ENCODE data around the gene SART1. TPM values are rescaled to one million over a fixed set of nuclear protein-coding genes. Genes with fewer than 3 reads are reported as not detected.

SART1 gene, protein sequence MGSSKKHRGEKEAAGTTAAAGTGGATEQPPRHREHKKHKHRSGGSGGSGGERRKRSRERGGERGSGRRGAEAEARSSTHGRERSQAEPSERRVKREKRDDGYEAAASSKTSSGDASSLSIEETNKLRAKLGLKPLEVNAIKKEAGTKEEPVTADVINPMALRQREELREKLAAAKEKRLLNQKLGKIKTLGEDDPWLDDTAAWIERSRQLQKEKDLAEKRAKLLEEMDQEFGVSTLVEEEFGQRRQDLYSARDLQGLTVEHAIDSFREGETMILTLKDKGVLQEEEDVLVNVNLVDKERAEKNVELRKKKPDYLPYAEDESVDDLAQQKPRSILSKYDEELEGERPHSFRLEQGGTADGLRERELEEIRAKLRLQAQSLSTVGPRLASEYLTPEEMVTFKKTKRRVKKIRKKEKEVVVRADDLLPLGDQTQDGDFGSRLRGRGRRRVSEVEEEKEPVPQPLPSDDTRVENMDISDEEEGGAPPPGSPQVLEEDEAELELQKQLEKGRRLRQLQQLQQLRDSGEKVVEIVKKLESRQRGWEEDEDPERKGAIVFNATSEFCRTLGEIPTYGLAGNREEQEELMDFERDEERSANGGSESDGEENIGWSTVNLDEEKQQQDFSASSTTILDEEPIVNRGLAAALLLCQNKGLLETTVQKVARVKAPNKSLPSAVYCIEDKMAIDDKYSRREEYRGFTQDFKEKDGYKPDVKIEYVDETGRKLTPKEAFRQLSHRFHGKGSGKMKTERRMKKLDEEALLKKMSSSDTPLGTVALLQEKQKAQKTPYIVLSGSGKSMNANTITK
- total RNA-seq, result 10 to 100 TPM; 33.8 to 38.8 (median 37.0) TPM
- polyA plus RNA-seq, result 10 to 100 TPM; 22.2 to 50.0 (median 26.4) TPM

DNA sequence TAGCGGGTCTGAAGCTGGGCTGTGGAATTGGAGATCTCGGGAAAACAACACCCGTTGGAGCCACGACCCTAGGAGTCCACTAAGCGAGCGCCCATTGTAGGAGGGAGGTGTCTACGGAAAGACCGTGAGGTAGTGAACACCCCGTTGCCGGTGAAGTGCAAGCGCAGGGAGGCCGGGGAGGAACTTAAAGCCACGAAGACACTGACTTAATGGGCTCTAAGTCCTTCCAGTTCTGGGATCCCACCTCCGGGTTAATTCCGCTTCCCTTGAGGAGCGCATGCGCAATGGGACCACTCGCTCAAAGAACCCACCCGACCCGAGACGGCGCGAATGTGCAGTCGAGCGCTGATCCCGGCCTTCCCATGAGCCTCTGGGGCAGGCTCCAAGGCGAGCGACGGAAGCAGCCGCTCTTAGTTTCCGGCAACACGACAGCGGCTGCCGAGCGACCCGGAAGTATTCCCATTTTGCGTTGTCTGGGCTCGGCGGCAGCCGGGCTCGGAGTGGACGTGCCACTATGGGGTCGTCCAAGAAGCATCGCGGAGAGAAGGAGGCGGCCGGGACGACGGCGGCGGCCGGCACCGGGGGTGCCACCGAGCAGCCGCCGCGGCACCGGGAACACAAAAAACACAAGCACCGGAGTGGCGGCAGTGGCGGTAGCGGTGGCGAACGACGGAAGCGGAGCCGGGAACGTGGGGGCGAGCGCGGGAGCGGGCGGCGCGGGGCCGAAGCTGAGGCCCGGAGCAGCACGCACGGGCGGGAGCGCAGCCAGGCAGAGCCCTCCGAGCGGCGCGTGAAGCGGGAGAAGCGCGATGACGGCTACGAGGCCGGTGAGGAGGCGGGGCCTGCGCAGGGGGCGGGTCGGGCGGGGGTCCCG, at the start of gene SART1:
Gene SART1, plus strand, starts transcription at position 468 of the 874 bp plus-strand sequence. Its CDS starts 47 bp downstream, at position 515.
- DNase-seq, result peak; percentile 99
- Histone ChIP-seq H3K27me3 (no peaks in the 10 kb centered on the region), H3K4me3 (peak within 1 kb of the TSS; percentile 92 to 99 (median 96)), H3K36me3 (peaks cover 17 to 28% (median 23%) of the 10 kb centered on the region in 4 donors), H3K9me3 (no peaks in the 10 kb centered on the region), H3K4me1 (peaks cover 0 to 31% (median 30%) of the 10 kb centered on the region in 4 donors), H3K27ac (peak within 1 kb of the TSS; percentile 90 to 94 (median 92))
- intact Hi-C loops (cut with DNase I), result loop anchor here (1.0 to 2.0 kb wide), 3 partner anchors 41 to 73 kb away; partner anchors contain the start of genes BANF1, C11orf68, DRAP1 and EIF1AD
- 0% methylated on average over 97 of the region's 97 CpGs for WGBS, 2 donors
- TF ChIP-seq EP300 (IDR thresholded peaks at IDR 0.05) (peak in 1 of 4 donors; percentile 49), POLR2A (IDR thresholded peaks at IDR 0.05) (peak in 1 of 2 donors; percentile 58), POLR2AphosphoS5 (IDR thresholded peaks at IDR 0.05) (peak; percentile 68 to 94 (median 88))
- TF ChIP-seq, protein P1, sequence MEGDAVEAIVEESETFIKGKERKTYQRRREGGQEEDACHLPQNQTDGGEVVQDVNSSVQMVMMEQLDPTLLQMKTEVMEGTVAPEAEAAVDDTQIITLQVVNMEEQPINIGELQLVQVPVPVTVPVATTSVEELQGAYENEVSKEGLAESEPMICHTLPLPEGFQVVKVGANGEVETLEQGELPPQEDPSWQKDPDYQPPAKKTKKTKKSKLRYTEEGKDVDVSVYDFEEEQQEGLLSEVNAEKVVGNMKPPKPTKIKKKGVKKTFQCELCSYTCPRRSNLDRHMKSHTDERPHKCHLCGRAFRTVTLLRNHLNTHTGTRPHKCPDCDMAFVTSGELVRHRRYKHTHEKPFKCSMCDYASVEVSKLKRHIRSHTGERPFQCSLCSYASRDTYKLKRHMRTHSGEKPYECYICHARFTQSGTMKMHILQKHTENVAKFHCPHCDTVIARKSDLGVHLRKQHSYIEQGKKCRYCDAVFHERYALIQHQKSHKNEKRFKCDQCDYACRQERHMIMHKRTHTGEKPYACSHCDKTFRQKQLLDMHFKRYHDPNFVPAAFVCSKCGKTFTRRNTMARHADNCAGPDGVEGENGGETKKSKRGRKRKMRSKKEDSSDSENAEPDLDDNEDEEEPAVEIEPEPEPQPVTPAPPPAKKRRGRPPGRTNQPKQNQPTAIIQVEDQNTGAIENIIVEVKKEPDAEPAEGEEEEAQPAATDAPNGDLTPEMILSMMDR (IDR thresholded peaks at IDR 0.05), result no peak

DNA sequence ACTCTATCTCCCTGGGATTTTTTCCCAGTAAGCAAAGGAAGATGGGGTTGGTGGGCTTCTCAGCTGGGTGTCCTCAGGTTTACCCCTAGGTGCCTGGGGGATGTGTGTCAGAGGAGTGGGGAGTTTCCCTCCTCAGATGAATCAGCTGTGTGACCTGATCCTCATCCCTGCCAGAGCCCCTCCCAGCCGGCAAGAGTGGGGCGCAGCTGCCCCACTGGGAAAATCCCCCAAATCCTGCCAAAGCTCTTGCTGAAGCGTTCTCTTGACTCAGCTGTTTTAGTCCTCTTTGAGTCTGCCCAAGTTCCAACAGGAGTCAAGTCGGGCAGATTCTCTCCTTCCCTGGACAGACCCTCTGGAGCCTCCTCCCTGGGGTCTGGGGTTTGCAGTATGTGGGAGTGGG, 48.7 kb upstream of the SART1 start:
- peaks cover 0 to 50% (median 45%) of the 10 kb centered on the region in 4 donors for H3K4me1 ChIP-seq
- no peak for DNase-seq
- no peaks in the 10 kb centered on the region for H3K9me3 ChIP-seq
- intact Hi-C loops (cut with DNase I), result no loop called here
- peaks cover 0 to 5% (median 0%) of the 10 kb centered on the region in 4 donors for H3K36me3 ChIP-seq
- H3K27me3 ChIP-seq, result no peaks in the 10 kb centered on the region
- H3K4me3 ChIP-seq, result no peak overlapping the region
- H3K27ac ChIP-seq, result peak overlapping the region in 2 of 4 donors; percentile 10 to 45
- whole genome bisulfite sequencing, 2 donors, result 71 to 77% methylated on average over 4 of the region's 4 CpGs
- TF ChIP-seq EP300 (IDR thresholded peaks at IDR 0.05) (no peak), POLR2A (IDR thresholded peaks at IDR 0.05) (no peak), POLR2AphosphoS5 (IDR thresholded peaks at IDR 0.05) (no peak)
- TF ChIP-seq, protein P1 (IDR thresholded peaks at IDR 0.05), result no peak

DNA sequence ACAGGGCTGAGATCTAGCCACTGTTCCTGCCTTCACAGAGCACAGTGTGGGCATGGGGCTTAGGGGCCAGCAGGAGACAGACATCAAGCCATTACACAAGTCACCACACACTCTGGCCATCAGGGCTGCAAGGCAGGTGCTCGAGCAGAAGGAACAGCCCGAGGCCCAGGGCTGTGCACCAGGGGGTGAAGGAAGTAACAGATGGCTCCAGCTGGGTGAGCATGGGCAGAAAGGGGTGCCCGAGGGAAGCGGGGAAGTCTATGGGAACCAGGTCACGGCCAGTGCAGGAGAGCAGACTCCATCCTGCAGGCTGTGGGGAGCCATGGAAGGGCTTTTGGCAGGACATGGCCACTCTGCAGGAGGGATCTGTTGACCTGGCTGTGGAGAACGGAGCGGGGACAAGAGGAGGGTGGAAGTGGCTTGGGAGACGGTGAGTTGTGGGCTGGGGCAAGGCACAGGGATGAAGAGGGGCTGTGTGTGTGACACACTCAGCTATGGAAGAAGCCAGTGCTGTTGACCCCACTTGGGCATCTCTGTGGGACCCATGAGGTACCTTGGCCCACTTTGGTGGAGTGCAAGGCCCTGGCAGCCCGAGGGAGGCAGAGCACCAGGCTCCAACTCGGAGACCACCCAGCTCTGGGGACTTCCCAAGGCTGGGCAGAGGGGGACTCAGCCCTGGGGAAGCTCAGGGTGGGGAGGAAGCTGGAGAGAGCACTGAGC, 46.3 kb upstream of the SART1 start:
- H3K4me3 ChIP-seq, result no peak overlapping the region
- peaks cover 0 to 60% (median 53%) of the 10 kb centered on the region in 4 donors for H3K4me1 ChIP-seq
- no peak for TF ChIP-seq POLR2A (IDR thresholded peaks at IDR 0.05)
- no peak for TF ChIP-seq POLR2AphosphoS5 (IDR thresholded peaks at IDR 0.05)
- no peak for TF ChIP-seq EP300 (IDR thresholded peaks at IDR 0.05)
- TF ChIP-seq, protein P1 (IDR thresholded peaks at IDR 0.05), result no peak
- DNase-seq, result no peak
- H3K36me3 ChIP-seq, result peaks cover 0 to 5% (median 0%) of the 10 kb centered on the region in 4 donors
- peak overlapping the region; percentile 94 to 99 (median 96) for H3K27ac ChIP-seq
- intact Hi-C loops (cut with DNase I), result loop anchor here (2.0 to 5.0 kb wide), 2 partner anchors 14 to 58 kb away; partner anchors contain the start of genes CFL1 and FOSL1
- WGBS, 2 donors, result 66 to 67% methylated on average over 10 of the region's 10 CpGs
- H3K9me3 ChIP-seq, result no peaks in the 10 kb centered on the region
- no peaks in the 10 kb centered on the region for H3K27me3 ChIP-seq

Measured in sigmoid colon (tissue), 7 donors.